Calu3 (cell line): ENCODE results near the gene TMEM100. TPM values are rescaled to one million over a fixed set of nuclear protein-coding genes. Genes with fewer than 3 reads are reported as not detected.
A peak's percentile ranks its signal among the peaks of the same experiment; 100 is the strongest.

ENCODE experiments used
- BruUV-seq: library from RNA; stranded (reverse); fragments of 400-500 nt; replicated peaks from 2 replicates; lab custom pipeline; 2021; lab: Mats Ljungman, UMichigan
- CTCF ChIA-PET: fragments of 300-600 bp; sonication (Branson Sonifier 250); formaldehyde crosslinking; loops from one replicate; lab custom pipeline; 2022; ENCODE audit warnings: antibody characterized with exemption; lab: Charles Lee
- DNase-seq: peaks from one replicate; pipeline ENCODE4 v3.0.0; 2022
- H3K27ac Mint-ChIP-seq: one replicate; pipeline ENCODE4 v1.8.0; 2022; ENCODE audit warnings: mixed read lengths; ENCODE audit not compliant: unreplicated experiment
- H3K27me3 Mint-ChIP-seq: one replicate; pipeline ENCODE4 v1.8.0; 2022; ENCODE audit warnings: mixed read lengths; ENCODE audit not compliant: unreplicated experiment
- H3K36me3 Mint-ChIP-seq: one replicate; pipeline ENCODE4 v1.8.0; 2022; ENCODE audit warnings: mild to moderate bottlenecking, moderate library complexity, mixed read lengths; ENCODE audit not compliant: insufficient read depth, unreplicated experiment
- H3K4me1 Mint-ChIP-seq: one replicate; pipeline ENCODE4 v1.8.0; 2022; ENCODE audit warnings: mild to moderate bottlenecking, low read depth, mixed read lengths; ENCODE audit not compliant: unreplicated experiment
- H3K4me3 Mint-ChIP-seq: one replicate; pipeline ENCODE4 v1.8.0; 2022; ENCODE audit warnings: mild to moderate bottlenecking, low read depth, moderate library complexity, mixed read lengths; ENCODE audit not compliant: unreplicated experiment
- H3K9me3 Mint-ChIP-seq: one replicate; pipeline ENCODE4 v1.8.0; 2022; ENCODE audit warnings: low read depth, mixed read lengths; ENCODE audit not compliant: unreplicated experiment
- intact Hi-C: fragments of 100-400 bp; cut with micrococcal nuclease; formaldehyde crosslinking; loops from one replicate; pipeline ENCODE4 v1.10.0; 2022; ENCODE audit not compliant: unreplicated experiment
- total RNA-seq: library from RNA; stranded (reverse); gene quantifications from 2 replicates; pipeline ENCODE4 v1.2.3, GENCODE V29; 2022
- TF ChIP-seq, protein P1 (sequence below): fragments of 200-600 bp; IDR thresholded peaks from one replicate; pipeline ENCODE4 v1.8.0; 2022; ENCODE audit warnings: antibody characterized with exemption; ENCODE audit not compliant: unreplicated experiment

The TMEM100 gene
- total RNA-seq, 1 experiment from 2014 or later, result not detected

DNA sequence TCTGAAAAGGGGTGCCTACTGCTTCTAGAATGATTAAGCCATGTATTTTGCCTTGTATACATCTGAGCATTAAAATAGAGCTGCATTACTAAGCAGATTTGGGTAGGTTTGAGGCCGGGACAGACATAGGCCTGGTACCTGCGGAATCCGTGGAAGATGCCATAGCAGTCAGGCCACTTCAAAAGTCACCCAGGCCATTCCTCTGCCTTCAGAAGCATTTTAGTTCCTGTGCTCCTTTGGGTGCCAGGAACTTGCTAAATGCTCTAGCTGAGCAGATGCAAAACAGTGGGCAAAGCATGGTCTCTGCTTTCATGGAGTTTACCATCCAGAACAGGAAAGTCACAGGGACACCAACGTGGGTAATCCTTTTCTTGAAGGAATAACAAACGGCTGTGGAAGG lies 5.7 kb upstream of the TMEM100 start:
- Mint-ChIP-seq H3K27me3 (peaks cover under 1% of the 10 kb centered on the region), H3K4me3 (no peak overlapping the region), H3K9me3 (no peaks in the 10 kb centered on the region), H3K4me1 (peaks cover 29% of the 10 kb centered on the region), H3K36me3 (peaks cover 4% of the 10 kb centered on the region), H3K27ac (no peak overlapping the region)
- no TSS peak for BruUV-seq
- DNase-seq, result no peak
- CTCF ChIA-PET, result interaction anchor here (0.9 kb wide), 1 partner anchor 14 kb away, joined by 4 read pairs; no protein-coding TSS in a partner anchor
- TF ChIP-seq, protein P1, sequence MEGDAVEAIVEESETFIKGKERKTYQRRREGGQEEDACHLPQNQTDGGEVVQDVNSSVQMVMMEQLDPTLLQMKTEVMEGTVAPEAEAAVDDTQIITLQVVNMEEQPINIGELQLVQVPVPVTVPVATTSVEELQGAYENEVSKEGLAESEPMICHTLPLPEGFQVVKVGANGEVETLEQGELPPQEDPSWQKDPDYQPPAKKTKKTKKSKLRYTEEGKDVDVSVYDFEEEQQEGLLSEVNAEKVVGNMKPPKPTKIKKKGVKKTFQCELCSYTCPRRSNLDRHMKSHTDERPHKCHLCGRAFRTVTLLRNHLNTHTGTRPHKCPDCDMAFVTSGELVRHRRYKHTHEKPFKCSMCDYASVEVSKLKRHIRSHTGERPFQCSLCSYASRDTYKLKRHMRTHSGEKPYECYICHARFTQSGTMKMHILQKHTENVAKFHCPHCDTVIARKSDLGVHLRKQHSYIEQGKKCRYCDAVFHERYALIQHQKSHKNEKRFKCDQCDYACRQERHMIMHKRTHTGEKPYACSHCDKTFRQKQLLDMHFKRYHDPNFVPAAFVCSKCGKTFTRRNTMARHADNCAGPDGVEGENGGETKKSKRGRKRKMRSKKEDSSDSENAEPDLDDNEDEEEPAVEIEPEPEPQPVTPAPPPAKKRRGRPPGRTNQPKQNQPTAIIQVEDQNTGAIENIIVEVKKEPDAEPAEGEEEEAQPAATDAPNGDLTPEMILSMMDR, result no peak
- intact Hi-C loops, result no loop called here

DNA sequence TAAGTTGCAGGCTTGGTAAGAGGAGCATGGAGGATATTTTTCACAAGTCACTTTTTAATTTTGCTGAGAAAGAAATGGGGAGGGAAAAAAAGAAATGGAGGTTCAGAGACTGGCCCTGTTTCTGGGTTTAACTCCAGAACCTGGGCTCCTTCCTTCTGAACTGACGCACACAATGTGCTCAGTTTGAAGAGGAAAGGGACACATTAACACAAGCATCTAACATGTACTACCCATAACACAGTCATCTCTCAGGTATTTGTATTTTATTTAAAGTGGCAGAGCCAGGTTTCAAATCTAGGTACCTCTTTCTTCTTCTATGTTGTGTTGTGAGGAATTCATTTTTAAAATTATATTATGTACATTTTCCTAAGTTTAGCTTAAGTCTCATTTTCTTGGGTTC lies 5.3 kb upstream of the TMEM100 start:
- CTCF ChIA-PET, result no interaction called here
- TF ChIP-seq, protein P1, result no peak

DNA sequence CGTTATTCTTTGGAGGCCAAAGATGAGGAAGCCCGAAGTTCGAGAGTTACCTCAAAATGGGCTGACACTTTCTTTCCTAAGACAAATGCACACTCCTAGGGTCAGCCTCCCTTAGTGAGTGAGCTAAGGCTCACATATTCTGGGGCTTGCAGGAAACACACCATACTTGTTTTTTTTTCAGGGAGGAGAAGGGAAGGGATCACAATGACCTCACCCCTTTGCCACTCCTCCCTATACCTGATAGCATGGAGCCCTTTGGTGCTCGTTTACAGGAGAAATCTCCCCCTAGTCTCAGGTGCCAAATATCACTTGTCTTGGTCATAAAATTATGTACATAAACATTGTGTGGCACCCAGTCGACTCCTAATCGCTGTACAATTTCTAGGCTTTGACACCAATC lies 4.6 kb upstream of the TMEM100 start:
- TF ChIP-seq, protein P1, result no peak
- peaks cover 12% of the 10 kb centered on the region for H3K27me3 Mint-ChIP-seq
- no TSS peak for BruUV-seq
- peaks cover 4% of the 10 kb centered on the region for H3K36me3 Mint-ChIP-seq
- H3K4me1 Mint-ChIP-seq, result peaks cover 30% of the 10 kb centered on the region
- no peak for DNase-seq
- H3K4me3 Mint-ChIP-seq, result no peak overlapping the region
- H3K27ac Mint-ChIP-seq, result no peak overlapping the region
- no peaks in the 10 kb centered on the region for H3K9me3 Mint-ChIP-seq
- intact Hi-C loops, result no loop called here
- CTCF ChIA-PET, result no interaction called here

More for the DNA sequence above, 5.3 kb upstream of the TMEM100 start:
- intact Hi-C loops, result no loop called here
- BruUV-seq, result no TSS peak
- H3K27me3 Mint-ChIP-seq, result peaks cover 5% of the 10 kb centered on the region
- no peak overlapping the region for H3K27ac Mint-ChIP-seq
- no peaks in the 10 kb centered on the region for H3K9me3 Mint-ChIP-seq
- peaks cover 4% of the 10 kb centered on the region for H3K36me3 Mint-ChIP-seq
- peaks cover 30% of the 10 kb centered on the region for H3K4me1 Mint-ChIP-seq
- H3K4me3 Mint-ChIP-seq, result no peak overlapping the region
- no peak for DNase-seq

DNA sequence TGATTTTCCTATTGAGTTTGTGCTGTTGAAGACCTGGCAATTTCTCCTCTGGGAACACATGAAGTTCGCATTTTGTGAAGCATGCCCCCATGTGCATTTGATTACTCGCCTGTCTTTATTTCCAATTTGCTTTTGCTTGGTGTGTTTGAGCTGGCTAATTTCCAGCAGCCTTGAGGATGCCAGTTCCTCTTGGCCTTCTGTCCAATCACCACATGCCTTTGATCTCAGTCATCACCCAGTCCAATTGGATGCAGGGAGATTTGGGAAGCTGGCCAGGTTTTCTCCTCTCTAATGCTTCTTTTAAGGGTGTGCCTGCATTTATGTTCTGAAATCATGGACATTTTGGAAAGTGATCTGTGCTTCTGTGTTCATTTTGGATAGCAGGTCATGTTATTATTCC lies 3.8 kb upstream of the TMEM100 start:
- Mint-ChIP-seq H3K4me1 (peaks cover 22% of the 10 kb centered on the region), H3K27me3 (peaks cover 12% of the 10 kb centered on the region), H3K27ac (no peak overlapping the region), H3K36me3 (peaks cover 4% of the 10 kb centered on the region), H3K9me3 (no peaks in the 10 kb centered on the region), H3K4me3 (no peak overlapping the region)
- intact Hi-C loops, result no loop called here
- peak; percentile 28 for DNase-seq
- TF ChIP-seq, protein P1, result no peak
- CTCF ChIA-PET, result no interaction called here
- no TSS peak for BruUV-seq
